Sciatic nerve (tissue), 2 donors: ENCODE results near the gene ADAMTS14. TPM values are rescaled to one million over a fixed set of nuclear protein-coding genes. Genes with fewer than 3 reads are reported as not detected.

Source experiments
- ATAC-seq: fragments of 200-7000 bp; cut with Tn5 transposase; one replicate; pipeline ENCODE4 v1.9.1; 2020; ENCODE audit warnings: mild to moderate bottlenecking, moderate library complexity
- DNase-seq: peaks from one replicate; pipeline ENCODE4 v3.0.0-alpha.2; 2020; ENCODE audit warnings: low spot score
- intact Hi-C: fragments of 100-400 bp; cut with DNase I; formaldehyde crosslinking; loops from one replicate; pipeline ENCODE4 v1.14.2; 2022
- total RNA-seq: library from RNA; stranded (reverse); fragmentation: NEBNext Ultra II Directional; extraction: Animal tissue kit (Norgen Biotek cat#: 25700); gene quantifications from one replicate; pipeline ENCODE4 v1.2.1, GENCODE V29; 2021
- donor health status: DM: no; HTN: no; CAD: no.
- donor health status: DM: no; HTN: no; CAD: no.

ADAMTS14 gene
- total RNA-seq, 1 donor from 2014 or later, result 3.1 TPM

DNA sequence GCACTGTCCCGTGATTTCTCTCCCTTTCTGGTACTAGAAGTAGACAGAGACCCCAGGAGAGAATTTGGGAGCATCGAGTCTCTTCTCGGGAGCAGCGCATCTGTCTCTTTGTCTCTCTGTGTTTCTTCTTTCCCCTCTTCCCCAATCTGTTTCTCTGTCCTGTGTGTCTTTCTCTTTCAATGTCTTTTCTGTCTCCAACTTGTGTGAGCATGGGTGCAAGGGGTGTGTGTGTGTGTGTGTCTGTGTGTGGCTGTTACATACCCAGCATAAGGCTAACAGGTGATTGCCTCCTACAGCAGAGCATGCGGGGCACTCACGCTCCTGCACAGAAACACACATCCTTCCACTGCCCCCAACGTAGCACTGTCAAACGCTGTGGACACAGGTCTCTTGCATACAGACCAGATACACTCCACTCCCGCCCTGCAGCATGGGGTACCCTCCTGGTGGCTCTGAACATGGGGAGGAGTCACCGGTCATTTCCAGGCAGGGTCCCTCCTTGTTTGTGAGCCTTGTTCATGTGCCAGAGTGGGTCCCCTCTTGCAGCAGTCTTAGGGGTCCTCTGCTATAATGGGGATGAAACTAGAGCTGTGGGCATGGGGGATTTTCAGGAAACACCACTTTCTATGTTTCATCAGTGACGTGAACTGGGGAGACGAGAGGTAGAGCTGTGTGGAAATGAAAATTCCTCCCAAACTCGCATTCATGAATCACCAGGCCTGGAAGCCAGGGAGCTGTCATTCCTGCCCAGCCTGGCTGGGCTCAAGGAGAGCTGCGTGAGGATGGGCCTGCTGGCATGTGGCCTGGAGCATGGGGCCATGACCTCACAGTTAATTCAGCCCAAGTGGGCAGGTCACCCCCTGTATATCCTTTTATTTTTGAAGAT is 980 bp downstream of the ADAMTS14 start:
- DNase-seq (no peak), ATAC-seq (peak; percentile 68)
- intact Hi-C loops, result no loop called here

DNA sequence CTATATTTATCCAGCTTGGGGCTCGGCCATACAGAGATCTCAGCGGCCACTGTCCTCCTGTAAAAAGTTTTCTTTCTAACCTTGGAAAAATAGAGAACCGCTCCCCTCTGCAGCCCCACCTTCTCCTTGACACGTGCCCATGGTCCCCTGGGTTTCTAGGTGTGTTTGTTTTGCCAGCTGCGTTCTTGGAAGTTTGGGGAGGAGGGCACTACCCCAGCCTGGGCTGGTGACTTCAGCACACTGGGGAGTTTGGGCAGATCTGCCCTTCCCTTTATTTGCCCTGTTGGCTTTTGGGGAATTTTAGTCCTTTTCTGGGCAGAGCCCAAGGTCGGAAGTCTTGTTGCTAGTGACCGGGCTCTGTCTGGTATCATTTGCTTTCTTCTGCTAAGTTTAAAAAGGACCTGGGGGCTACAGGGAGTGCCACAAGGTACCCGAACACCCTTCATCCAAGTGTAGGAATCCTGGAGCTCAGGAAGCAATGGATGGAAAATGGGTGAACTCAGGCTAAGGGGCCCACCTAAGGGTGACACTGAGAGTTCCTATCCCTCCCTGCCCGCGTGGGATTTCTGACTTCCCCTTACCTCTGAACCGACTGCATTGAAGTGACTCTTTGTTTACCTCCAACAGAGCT is 1.7 kb downstream of the ADAMTS14 start:
- DNase-seq (no peak), ATAC-seq (peak; percentile 38)
- intact Hi-C loops, result no loop called here

- intact Hi-C loops, result no loop called here
- no peak for ATAC-seq
- DNase-seq, result no peak
Measured at GRCh38 chr10:70674560-70675495, 2.5 kb downstream of the ADAMTS14 start.

DNA sequence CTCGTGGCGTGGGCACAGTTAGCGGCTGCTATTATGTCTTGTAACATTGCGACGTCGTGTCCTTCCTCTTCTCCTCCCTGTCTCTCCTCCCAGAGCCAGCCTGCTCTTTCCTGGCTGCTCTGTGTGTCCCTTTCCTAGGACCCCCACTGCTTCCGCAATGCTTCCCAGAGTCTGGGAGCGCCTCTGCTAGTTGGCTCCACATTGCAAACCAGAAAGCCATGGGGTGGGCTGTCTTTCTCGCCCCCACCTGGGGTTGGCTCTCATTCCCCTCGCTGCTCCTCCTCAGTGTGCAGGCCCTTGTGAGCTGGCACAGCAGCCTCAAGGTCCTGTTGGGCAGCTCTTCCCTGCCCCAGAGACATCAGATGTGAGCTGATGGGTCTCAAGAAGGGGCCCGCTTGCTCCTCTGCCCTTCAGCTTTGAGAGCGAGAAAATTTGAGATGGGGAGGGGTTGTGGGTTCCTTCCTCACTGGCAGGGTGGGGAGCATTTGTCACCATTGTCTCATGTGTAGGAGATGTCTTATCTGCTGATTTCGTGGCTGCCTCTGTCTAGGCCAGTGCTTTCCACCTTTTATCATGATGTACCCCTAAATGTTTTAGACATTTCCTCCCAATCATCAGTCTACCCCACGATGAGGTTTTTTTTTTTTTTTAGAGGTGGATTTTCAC is 3.3 kb downstream of the ADAMTS14 start:
- intact Hi-C loops, result no loop called here
- DNase-seq (no peak), ATAC-seq (no peak)

GRCh38 chr10:70676511-70676910 is 4.2 kb downstream of the ADAMTS14 start:
- ATAC-seq (no peak), DNase-seq (no peak)
- intact Hi-C loops, result no loop called here

GRCh38 chr10:70677016-70677415 is 4.7 kb downstream of the ADAMTS14 start:
- intact Hi-C loops, result no loop called here
- no peak for ATAC-seq
- no peak for DNase-seq

- intact Hi-C loops, result no loop called here
- no peak for ATAC-seq
- DNase-seq, result no peak
Measured at GRCh38 chr10:70677620-70678249, 5.4 kb downstream of the ADAMTS14 start.

GRCh38 chr10:70678250-70678635 is 5.9 kb downstream of the ADAMTS14 start:
- DNase-seq, result no peak
- intact Hi-C loops, result no loop called here
- ATAC-seq, result no peak

DNA sequence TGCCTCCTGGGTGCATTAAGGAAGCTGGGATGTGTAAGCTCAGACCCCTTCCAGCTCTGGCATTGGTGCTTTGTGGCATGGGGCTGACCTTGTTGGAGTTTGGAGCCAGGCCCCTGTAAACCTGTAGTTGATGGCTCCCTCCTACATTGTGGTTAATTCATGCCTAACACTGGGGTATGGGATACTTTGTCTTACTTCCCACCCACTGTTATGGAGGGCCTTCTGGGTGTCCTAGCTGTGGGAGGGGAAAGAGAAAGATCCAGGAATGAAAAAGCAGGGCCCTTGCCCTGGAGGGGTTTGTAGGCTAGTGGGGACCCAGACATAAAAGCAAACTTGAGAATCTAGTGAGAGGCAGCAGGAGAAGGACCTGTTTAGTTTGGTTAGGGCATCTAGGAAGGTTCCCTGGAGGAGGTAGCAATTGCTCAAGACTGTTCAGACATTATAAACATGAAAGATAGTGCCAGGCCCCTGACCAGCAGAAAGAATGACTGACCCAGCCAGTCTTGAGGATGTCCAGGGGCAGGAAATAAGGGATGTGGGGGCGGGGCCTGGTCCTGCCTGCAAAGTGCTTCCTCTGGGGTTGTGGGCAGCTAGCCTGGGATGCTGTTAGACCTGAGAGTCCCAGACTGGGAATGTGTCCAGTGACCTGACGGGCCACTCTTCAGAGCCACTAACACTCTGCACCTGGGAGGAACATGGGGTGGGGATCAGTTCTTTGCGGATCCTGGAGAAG is 6.6 kb downstream of the ADAMTS14 start:
- ATAC-seq, result no peak
- intact Hi-C loops, result no loop called here
- no peak for DNase-seq

DNA sequence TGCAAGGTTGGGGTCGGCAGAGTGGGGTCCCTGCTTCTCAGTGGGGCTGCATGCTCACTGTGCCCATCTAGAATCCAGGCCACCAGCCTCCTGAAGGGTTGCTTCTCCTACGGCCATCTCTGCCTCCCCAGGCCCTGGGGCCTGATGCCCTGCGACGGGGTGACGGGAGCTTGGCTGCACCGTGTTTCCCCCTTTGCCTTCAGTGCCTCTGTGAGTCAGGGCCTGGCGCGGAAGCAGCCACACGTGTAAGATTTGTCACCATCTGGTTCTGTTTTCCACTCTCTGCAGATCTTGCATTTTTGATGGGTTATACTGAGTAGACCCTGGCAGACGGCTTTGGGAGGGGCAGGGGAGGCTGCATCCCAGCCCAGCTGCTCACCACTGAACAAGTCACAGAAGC is 7.2 kb downstream of the ADAMTS14 start:
- ATAC-seq, result peak; percentile 60
- no peak for DNase-seq
- intact Hi-C loops, result no loop called here

DNA sequence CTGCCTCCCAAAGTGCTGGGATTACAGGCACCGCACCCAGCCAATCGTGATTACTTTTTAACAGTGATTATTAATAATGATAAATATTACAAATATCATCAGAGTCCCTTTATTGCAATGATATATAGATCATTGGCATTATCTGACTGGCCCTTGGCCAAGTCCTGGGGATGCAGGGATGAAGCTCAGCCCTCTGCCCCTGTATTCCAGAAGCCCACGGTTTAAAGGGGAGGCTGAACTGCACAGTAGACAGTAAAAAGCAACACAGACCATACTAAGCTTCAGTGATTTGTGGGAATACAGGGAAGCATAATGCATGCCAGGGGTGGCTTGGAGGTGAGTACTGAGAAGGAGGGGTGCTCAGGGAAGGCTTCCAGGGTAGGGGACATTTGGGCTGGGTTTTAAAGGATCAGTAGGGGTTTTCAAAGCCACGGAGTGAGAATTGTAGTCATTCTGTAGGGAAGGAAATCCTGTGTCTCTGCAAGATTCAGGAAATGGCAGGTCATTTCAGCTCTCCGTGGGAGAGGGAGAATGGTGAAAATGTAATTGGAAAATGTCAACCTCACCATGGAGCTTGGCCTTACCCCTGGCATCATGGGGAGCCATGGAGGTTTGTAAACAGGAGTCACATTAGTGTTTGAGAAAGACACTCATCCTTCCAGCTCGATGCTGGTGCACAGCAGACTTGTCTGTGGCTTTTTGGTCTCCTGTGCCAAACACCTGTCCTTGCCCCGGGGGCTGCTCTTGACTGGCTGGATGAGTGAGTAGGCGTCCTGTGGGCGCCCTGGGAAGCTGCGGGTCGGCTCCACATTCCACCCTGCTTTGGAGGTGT is 8.8 kb downstream of the ADAMTS14 start:
- intact Hi-C loops, result no loop called here
- no peak for DNase-seq
- no peak for ATAC-seq

GRCh38 chr10:70681731-70682005 is 9.4 kb downstream of the ADAMTS14 start:
- intact Hi-C loops, result no loop called here
- no peak for ATAC-seq

DNA sequence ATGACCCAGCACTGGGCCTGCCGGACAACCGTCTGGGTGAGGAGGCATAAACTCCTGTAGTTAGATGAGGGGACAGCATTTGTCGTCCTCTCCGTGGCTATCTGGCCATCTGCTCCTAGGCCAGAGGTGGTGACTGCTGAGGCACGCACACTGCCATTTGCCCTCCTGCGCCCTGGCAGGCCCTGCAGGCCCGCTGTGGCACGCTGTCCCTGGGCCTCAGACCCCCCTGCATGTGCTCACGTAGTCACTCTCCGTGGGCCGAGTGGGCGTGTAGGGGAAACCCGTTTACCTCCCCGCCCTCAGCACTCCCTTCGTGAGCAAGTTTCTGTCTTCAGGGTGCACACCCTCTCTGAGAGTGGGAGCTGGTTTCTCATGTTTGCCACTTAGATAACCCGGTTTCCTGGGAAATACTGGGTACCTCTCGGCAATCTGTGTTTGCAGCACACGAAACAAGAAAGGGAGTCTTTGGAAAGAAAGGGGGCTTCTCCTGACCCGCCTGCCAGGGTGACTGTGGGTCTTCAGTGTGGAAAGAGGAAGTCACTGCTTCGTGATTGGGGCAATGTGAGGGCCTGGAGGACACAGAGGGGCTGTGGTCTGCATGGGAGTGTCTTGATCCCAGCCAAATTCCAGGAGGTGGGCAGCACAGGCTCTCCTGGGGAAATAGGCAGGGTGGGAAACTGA is 10.8 kb downstream of the ADAMTS14 start:
- DNase-seq (no peak), ATAC-seq (peak; percentile 55)
- intact Hi-C loops, result no loop called here

More at GRCh38 chr10:70681731-70682005, 9.4 kb downstream of the ADAMTS14 start:
- no peak for DNase-seq

DNA sequence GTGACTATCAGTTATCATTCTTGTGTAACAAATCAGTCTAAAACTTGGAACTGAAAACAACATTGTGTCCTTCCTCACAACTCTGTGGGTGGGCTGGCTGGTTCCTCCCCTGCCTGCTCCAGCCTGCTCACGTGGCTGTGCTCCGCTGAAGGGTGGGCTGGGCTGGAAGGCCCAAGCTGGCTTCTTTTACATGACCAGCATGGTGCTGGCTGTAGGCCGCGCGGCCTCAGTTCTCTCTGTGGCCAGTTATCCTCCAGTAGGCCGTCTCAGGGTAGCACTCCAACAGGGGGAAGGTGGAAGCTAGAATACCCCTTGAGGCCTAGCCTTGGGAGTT is 11.3 kb downstream of the ADAMTS14 start:
- intact Hi-C loops, result no loop called here
- DNase-seq, result no peak
- peak; percentile 87 for ATAC-seq

DNA sequence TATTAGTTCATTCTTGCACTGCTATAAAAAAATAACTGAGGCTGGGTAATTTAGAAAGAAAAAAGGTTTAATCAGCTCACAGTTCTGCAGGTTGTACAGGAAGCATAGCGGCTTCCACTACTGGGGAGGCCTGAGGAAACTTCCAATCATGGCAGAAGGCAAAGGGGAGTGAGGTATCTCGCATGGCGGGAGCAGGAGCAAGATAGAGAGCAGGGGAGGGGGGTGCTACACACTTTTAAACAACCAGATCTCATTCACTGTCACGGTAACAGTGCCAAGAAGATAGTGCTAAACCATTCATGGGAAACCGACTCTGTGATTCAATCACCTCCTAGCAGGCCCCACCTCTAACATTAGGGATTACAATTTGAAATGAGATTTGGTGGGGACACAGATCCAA is 11.6 kb downstream of the ADAMTS14 start:
- ATAC-seq, result no peak
- no peak for DNase-seq
- intact Hi-C loops, result no loop called here

DNA sequence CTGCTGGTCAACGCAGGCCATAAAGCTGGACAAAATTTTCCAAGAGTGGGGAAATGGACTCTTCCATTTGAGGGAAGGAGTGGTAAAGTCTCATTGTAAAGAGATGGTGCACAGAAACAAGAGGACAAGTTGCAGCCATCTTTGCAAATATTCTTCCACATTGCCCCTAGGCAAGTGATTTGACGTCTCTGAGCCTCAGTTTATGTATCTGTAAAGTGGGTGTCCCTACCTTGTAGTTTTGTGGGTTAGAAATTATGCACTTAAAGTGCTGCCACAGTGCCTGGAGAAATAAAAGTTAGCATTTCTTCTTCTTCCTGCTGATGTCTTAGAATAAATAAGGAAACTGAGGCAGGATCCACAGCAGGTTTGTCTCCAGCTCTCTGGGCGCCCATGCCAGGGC is 12.1 kb downstream of the ADAMTS14 start:
- intact Hi-C loops, result no loop called here
- ATAC-seq (no peak), DNase-seq (no peak)
